ENCODE results near the gene SPATA2. TPM values are rescaled to one million over a fixed set of nuclear protein-coding genes. Genes with fewer than 3 reads are reported as not detected.
A peak's percentile ranks its signal among the peaks of the same experiment; 100 is the strongest.
"Not testable (repeated sequence)": the region's sequence is repeated elsewhere in the genome, so short reads cannot be mapped to it uniquely, and the experiment has no call there.

The SPATA2 gene
- total RNA-seq, 1 experiment from 2014 or later, result 8.3 TPM

DNA sequence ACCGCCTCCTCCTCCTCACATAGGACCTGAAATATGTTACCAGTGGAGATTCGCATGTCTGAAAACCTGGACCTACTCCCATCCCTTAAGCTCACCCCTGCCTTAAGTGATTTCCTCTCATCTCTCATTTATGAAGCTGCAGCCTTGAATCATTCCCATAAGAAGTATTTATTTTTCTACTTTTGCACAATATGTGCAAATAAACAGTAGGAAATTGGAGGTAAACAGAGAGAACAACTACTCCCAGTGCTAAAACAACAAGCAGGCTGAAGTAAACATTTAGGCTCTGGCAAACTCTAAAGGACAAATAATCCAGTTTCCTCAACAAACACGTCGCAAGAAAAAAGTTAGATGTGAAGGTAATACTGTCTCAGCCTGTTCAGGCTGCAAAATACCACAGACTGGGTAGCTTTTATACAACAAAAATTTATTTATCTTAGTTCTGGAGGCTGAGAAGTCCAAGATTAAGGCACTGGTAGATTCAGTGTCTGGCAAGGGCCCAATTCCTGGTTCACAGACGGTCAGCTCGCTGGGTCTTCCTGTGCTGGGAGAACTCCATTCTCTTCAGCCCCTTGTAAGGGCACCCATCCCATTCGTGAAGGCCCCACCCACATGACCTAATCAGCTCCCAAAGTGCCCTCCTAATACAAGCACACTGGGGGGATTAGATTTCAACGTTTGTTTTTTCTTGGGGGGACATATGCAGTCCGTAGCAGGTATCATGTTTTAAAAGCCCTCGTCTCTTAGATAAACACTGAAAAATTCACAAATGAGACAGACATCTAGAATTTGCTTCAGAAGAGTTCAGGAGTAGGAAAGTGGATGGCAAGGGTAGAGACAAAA is 15.6 kb downstream of the SPATA2 start:
- H3K27me3 ChIP-seq, result no peaks in the 10 kb centered on the region
- no peaks in the 10 kb centered on the region for H3K9me3 ChIP-seq (replicated peaks)
- peak in 1 of 2 experiments; percentile 39 for DNase-seq
- H3K4me3 ChIP-seq, result no peak overlapping the region
- peaks cover 4% of the 10 kb centered on the region for H3K4me1 ChIP-seq
- no peak overlapping the region for H3K27ac ChIP-seq
- H3K36me3 ChIP-seq, result peaks cover 12% of the 10 kb centered on the region

GRCh38 chr20:49896204-49896603 is 19.1 kb downstream of the SPATA2 start:
- no peak overlapping the region for H3K27ac ChIP-seq

DNA sequence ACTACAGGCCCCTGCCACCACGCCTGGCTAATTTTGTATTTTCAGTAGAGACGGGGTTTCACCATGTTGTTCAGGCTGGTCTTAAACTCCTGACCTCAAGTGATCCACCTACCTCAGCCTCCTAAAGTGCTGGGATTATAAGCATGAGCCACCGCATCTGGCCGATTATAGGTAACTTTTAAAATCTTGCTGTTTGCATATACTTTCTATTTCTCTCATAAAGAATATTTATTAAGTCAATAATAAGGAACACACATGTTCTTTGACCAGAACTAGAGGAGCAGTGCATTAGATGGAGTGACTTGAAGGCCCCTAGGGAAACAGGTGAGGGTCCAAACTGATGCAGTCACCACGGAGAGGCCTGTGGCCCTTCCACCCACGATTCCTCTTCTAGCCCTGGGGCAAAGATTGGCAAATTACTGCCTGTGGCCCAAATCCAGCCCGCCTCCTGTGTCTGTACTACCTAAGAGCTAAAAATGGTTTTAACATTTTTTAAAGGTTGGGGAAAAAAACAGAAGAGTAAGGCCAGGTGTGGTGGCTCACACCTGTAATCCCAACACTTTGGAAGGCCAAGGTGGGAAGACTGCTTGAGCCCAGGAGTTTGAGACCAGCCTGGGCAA is 19.7 kb downstream of the SPATA2 start:
- not testable (repeated sequence) for H3K36me3 ChIP-seq; DNase-seq; H3K27me3 ChIP-seq; H3K4me1 ChIP-seq; H3K27ac ChIP-seq; H3K9me3 ChIP-seq (replicated peaks); H3K4me3 ChIP-seq

More at GRCh38 chr20:49896204-49896603, 19.1 kb downstream of the SPATA2 start:
- no peak for DNase-seq
- H3K9me3 ChIP-seq (replicated peaks), result no peaks in the 10 kb centered on the region
- no peaks in the 10 kb centered on the region for H3K27me3 ChIP-seq
- no peak overlapping the region for H3K4me3 ChIP-seq
- H3K36me3 ChIP-seq, result no peaks in the 10 kb centered on the region
- H3K4me1 ChIP-seq, result peaks cover 6% of the 10 kb centered on the region

- H3K4me3 ChIP-seq, result no peak overlapping the region
- H3K36me3 ChIP-seq, result no peaks in the 10 kb centered on the region
- peaks cover 2% of the 10 kb centered on the region for H3K4me1 ChIP-seq
- H3K27ac ChIP-seq, result no peak overlapping the region
- no peak for DNase-seq
- H3K9me3 ChIP-seq (replicated peaks), result no peaks in the 10 kb centered on the region
- H3K27me3 ChIP-seq, result no peaks in the 10 kb centered on the region
These were observed 21.3 kb downstream of the SPATA2 start for GRCh38 chr20:49894073-49894470.

- no peaks in the 10 kb centered on the region for H3K36me3 ChIP-seq
- H3K9me3 ChIP-seq (replicated peaks), result no peaks in the 10 kb centered on the region
- H3K27ac ChIP-seq, result no peak overlapping the region
- no peak overlapping the region for H3K4me3 ChIP-seq
- H3K4me1 ChIP-seq, result peaks cover 8% of the 10 kb centered on the region
- DNase-seq, result no peak
- H3K27me3 ChIP-seq, result no peaks in the 10 kb centered on the region
These were observed 21.9 kb downstream of the SPATA2 start for GRCh38 chr20:49893242-49894072.

DNA sequence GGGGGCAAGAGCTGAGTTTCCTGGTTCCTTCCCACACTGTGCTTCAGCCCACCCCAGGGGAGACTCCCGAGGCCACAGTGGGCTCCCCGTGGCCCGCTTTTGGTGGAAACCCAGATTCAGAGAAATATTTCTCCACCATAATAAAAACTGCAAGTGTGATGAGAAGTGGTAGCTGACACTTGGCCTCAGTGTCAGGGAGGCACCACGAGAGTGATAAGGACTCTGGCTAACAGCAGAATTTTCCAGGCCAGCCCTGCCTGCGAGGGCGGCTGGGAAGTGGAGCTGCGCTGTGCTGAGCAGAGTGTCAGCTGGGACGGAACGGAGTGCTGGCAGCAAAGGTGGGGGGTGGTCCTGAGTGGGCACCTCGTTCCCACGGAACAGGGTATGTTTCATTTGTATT is 22.5 kb downstream of the SPATA2 start:
- Histone ChIP-seq H3K27me3 (no peaks in the 10 kb centered on the region), H3K36me3 (no peaks in the 10 kb centered on the region), H3K27ac (no peak overlapping the region), H3K4me3 (no peak overlapping the region), H3K4me1 (peaks cover 14% of the 10 kb centered on the region), H3K9me3 (replicated peaks) (no peaks in the 10 kb centered on the region)
- no peak for DNase-seq

GRCh38 chr20:49892260-49892659 is 23.1 kb downstream of the SPATA2 start:
- no peak overlapping the region for H3K27ac ChIP-seq

DNA sequence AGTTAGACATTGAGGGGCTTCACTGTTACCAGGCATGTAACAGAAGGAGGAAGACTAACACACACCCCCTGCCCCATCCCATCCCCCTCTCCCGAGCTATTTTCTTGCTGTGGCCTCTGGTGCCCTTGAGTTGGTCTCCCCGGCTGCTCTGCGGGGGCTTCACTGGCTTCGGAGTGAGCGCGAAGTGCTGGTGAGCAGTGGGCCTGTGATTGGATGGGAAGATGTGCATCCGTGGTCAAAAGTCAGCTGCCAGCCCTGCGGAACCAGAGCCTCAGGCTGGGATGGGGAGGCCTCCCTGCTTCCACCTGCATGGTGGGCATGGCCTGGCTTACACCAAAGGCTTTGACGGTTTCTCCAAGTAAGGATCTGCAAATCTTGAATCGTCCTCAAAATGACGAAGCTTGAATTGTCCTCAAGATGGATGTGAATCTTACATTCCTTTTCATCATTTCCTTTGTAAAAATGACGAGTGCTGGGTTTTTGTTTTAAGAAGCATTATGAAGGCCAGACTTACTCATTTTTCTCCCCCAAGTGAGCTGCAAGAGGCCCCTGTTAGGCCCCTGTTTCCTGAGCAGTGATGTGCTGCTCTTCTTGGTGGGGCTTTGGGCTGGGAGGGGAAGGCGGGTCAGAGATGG is 23.7 kb downstream of the SPATA2 start:
- H3K4me3 ChIP-seq, result no peak overlapping the region
- no peaks in the 10 kb centered on the region for H3K27me3 ChIP-seq
- H3K36me3 ChIP-seq, result no peaks in the 10 kb centered on the region
- no peak for DNase-seq
- peaks cover 27% of the 10 kb centered on the region for H3K4me1 ChIP-seq
- H3K9me3 ChIP-seq (replicated peaks), result no peaks in the 10 kb centered on the region
- H3K27ac ChIP-seq, result no peak overlapping the region

More at GRCh38 chr20:49892260-49892659, 23.1 kb downstream of the SPATA2 start:
- Histone ChIP-seq H3K27me3 (no peaks in the 10 kb centered on the region), H3K36me3 (no peaks in the 10 kb centered on the region), H3K9me3 (replicated peaks) (no peaks in the 10 kb centered on the region), H3K4me3 (no peak overlapping the region), H3K4me1 (peaks cover 20% of the 10 kb centered on the region)
- no peak for DNase-seq

GRCh38 chr20:49890471-49891361 is 24.6 kb downstream of the SPATA2 start:
- H3K27ac ChIP-seq, result no peak overlapping the region

GRCh38 chr20:49889935-49890333 is 25.4 kb downstream of the SPATA2 start:
- peaks cover 32% of the 10 kb centered on the region for H3K4me1 ChIP-seq
- H3K9me3 ChIP-seq (replicated peaks), result no peaks in the 10 kb centered on the region
- H3K4me3 ChIP-seq, result no peak overlapping the region
- no peaks in the 10 kb centered on the region for H3K36me3 ChIP-seq
- no peak for DNase-seq
- H3K27me3 ChIP-seq, result no peaks in the 10 kb centered on the region
- no peak overlapping the region for H3K27ac ChIP-seq

More at GRCh38 chr20:49890471-49891361, 24.6 kb downstream of the SPATA2 start:
- Histone ChIP-seq H3K9me3 (replicated peaks) (no peaks in the 10 kb centered on the region), H3K4me3 (no peak overlapping the region), H3K36me3 (no peaks in the 10 kb centered on the region), H3K27me3 (no peaks in the 10 kb centered on the region), H3K4me1 (peaks cover 32% of the 10 kb centered on the region)
- DNase-seq, result peak; percentile 51 to 53

- H3K27ac ChIP-seq, result peak overlapping the region; percentile 67; the same call in 1 of the 2 replicates
These were observed 26.1 kb downstream of the SPATA2 start for GRCh38 chr20:49889001-49889934.

DNA sequence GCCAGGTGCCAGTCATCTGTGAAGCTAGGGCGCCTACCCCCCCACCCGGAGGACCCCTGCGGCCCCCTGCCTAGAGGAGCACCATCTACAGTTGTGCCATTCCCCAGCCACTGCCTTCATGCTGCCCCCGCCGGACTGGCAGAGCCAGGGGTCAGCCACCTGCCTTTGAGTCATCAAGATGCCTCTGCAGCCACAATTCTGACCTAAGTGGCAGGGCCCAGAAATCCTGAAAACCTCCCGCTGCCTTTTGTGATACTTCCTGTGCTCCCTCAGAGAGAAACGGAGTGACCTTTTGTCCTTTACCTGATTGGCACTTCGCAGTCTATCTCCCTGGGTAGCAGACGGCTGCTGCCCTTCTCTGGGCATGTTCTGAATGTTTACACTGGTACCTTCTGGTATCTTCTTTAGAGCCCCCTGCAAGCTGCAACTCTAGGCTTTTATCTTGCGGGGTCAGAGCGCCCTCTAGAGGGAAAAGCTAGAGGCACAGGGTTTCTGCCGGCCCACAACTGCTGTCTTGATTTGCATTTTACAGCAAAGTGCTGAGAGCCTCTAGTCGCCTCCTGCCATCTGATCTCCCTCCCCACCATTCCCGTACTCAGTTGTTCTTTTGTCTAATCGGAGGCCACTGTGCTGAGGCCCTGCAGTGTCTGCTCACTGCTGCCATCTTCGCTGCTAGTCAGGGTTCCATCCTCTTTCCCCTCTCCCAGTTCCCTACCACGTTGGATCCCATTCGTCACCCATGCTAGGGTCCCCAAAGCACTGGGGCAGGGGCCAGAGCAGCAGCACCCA is 26.9 kb downstream of the SPATA2 start:
- H3K4me1 ChIP-seq, result peaks cover 37% of the 10 kb centered on the region
- no peak overlapping the region for H3K4me3 ChIP-seq
- H3K36me3 ChIP-seq, result 0 out of 2 replicates have a peak, but pooled peaks cover 3% of the 10 kb centered on the region
- H3K27ac ChIP-seq, result peak overlapping the region; percentile 67
- H3K27me3 ChIP-seq, result no peaks in the 10 kb centered on the region
- no peaks in the 10 kb centered on the region for H3K9me3 ChIP-seq (replicated peaks)
- DNase-seq, result peak; percentile 79 to 95

More at GRCh38 chr20:49889001-49889934, 26.1 kb downstream of the SPATA2 start:
- peaks cover 36% of the 10 kb centered on the region for H3K4me1 ChIP-seq
- no peak overlapping the region for H3K4me3 ChIP-seq
- no peaks in the 10 kb centered on the region for H3K27me3 ChIP-seq
- no peaks in the 10 kb centered on the region for H3K9me3 ChIP-seq (replicated peaks)
- no peak for DNase-seq
- H3K36me3 ChIP-seq, result no peaks in the 10 kb centered on the region
